ENCODE data around the gene EPB41L1.

Gene EPB41L1

DNA sequence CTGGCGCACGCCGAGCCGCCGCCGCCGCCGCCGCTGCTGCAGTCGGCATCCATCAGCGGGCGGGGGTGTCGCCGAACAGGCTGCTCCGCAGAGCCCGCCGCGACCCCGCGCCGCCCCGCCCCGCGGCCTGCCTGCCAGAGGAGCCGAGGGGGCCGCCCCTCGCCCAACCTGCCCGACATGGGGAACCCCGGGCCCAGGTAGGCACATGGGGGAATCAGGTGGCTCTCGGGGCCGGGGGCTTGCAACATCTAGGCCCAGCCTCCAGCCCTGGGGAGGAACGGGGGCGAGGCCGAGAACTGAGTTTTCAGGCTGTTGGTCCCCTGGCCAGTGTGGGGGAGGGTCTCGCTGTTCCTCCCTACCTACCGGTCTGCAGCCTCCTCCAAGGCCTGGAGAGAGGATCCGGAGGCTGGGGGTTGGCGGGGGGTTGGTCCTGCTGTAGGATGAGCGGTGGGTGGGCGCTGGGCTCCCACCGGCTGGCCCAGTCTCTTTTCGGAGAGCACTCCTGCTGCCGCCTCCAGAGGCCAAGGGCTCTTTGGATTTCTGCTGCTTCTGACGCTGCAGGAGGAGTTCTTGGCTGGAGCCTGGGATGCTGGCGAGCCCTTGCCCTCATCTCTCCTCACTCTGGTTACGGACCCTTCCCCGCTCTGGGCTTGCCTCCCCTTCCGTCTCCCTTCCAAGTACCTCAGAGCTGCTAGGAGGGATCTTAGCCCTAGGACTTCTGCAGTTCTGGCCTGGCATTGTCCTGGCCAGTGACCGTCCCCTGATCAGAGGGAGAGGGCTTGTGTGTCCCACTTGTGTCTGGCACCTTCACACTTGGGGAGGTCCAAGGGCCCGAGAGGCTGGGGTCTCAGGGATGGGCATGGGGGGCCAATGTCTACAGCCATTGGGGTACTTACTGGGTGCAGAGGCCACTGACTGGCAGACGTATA, at the start of gene EPB41L1:
Gene EPB41L1 (plus strand): TSS at position 41 of the 929 bp plus-strand sequence. CDS start 19,038 bp downstream, outside the sequence.
- FAIRE-seq (no peak), DNase-seq (ENCODE audit: low spot score) (peak; percentile 55)

DNA sequence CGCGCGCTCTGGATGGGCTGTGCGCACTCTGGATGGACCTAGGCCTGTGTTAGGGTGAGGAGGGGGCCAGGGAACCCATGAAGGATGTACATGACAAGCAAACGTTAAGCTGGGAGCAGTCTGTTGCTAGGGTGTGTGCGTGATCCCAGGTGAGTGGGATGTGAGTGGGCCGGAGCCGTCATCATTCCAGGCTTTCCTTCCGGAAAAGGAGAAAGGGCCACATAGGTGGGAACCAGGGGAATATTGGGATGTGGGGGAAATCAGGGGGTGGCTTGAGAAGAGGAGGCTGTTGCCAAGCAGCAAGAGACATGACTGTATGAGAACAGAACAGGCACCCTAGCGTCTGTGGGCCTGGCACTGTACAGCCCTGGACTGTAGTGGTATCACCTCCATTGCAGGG, 49.7 kb upstream of the EPB41L1 start:
- DNase-seq (ENCODE audit: low spot score): no peak
- FAIRE-seq: no peak

GRCh38 chr20:36105711-36106226, 48.8 kb upstream of the EPB41L1 start:
- FAIRE-seq: no peak
- no peak for DNase-seq (ENCODE audit: low spot score)

- no peak for DNase-seq (ENCODE audit: low spot score)
- no peak for FAIRE-seq
Measured at GRCh38 chr20:36106606-36107005, 47.9 kb upstream of the EPB41L1 start.

DNA sequence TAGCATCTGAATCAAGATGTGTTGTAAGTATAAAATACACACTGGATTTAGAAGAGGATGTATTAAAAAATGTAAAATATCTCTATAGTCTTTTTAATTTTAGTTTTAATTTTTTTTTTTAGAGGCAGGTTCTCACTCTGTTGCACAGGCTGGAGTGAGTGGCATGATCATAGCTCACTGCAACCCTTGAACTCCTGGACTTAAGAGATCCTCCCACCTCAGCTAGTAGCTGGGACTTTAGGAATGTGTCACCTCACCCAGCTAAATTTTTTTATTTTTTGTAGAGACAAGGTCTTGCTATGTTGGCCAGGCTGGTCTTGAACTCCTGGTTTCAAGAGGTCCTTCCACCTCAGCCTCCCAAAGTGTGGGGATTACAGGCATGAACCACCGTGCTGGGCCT, 46.7 kb upstream of the EPB41L1 start:
- DNase-seq (ENCODE audit: low spot score) (no peak), FAIRE-seq (no peak)

DNA sequence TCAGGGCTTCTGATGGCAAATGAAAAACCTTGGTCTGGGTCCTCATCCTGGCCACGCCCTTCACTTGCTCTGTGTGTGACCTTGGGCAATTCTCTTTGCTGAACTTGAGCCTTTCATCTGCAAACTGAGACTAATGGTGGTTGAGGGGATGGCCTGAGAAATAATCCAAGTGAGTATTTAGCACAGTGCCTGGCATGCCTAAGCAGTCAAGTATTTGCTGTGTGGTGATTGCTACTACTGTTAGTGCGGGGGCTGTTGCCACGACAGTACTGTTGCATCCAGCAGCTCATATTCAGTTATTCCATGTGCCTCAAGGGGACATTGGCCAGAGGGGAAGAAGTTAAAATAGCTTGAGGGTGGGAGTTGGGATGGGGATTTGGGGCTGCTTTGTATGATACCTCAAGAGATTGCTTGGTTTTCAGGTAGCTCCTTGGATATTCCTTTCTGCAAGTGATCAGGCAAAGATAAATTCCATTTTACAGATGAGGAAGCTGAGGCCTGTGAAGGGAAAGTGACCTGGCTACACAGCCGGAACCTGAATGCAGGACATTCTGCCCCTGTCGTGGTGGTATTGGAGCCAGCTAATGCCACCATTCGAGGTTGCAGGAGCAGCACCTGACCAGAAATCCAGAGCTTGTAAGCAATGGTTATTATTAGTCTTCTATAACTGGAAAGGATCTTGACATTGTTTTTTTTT, 45.1 kb upstream of the EPB41L1 start:
- DNase-seq (ENCODE audit: low spot score) (no peak), FAIRE-seq (no peak)

GRCh38 chr20:36110994-36111393, 43.5 kb upstream of the EPB41L1 start:
- DNase-seq (ENCODE audit: low spot score): no peak
- FAIRE-seq: no peak

DNA sequence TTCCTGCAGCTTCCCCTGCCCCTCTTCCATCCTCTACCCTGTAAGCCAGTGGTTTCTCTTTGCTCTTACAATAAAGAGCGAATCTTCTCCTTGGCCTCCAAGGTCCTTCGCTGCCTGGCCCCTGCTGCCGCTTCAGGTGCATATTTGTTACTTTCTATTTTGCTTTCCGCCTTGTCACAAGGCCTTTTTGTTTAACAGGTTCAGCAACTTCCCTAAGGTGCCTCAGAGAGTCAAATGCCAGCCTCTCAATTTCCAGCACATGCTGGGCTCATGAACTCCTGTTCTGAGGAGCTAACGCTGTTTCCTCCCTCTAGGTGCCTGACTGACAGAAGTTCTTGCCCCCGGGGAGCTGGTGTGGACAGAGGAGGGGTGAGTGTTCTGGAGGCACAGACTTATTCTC, 42.4 kb upstream of the EPB41L1 start:
- DNase-seq (ENCODE audit: low spot score) (no peak), FAIRE-seq (no peak)

DNA sequence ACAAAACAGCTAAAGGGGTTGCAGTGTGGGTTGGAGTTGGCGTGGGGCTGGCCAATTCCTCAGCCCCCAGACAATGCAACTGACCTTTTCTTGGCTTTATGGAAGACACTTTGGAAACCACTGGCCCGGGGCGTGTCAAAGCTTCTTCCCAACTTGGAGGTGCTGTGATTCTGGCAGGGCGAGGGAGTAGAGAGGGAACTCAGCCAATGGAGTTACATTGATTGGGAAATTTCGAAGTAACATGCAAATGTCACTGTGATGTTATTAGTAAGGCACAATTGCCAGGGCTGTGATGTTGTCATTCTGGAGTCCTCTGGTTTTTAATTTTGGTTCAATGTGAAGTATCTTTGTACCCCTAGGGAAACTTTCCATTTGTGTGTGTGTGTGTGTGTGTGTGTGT, 41.5 kb upstream of the EPB41L1 start:
- FAIRE-seq: no peak
- DNase-seq (ENCODE audit: low spot score): no peak

DNA sequence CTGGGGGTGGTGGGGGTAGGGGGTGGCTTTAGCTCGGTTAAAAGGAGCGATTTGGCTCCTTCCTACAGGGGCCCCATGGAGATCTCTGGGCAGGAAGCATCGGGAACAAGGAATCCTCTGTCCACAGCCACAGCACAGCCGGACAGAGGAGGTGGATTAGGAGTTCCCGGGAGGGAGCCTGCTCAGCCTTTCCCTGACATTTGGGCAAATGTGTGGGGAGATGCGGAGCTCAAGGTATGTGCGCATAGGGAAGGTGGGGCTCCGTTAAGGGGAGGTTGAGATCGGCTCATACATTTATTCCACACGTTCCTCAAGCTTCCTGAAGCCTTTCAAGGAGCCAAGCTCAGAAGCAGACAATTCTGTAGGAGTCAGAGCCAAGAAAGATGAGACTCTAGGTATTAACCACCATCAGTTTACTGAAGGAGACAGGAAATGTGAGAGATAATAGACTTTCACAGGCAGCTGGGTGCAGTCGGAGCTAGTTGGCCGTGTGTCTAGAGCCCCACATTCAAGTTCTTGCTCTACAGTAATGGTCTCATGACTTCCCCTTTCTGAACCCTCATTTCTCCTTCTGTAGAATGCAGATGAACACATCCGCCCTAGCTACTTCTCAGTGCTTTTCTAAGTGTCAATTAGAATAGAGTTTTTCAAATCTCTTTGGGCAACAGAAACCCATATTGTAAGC, 40.8 kb upstream of the EPB41L1 start:
- DNase-seq (ENCODE audit: low spot score) (no peak), FAIRE-seq (no peak)

- no peak for FAIRE-seq
- DNase-seq (ENCODE audit: low spot score): no peak
Measured at GRCh38 chr20:36114707-36115106, 39.8 kb upstream of the EPB41L1 start.

GRCh38 chr20:36115925-36116324, 38.6 kb upstream of the EPB41L1 start:
- DNase-seq (ENCODE audit: low spot score): no peak
- no peak for FAIRE-seq

DNA sequence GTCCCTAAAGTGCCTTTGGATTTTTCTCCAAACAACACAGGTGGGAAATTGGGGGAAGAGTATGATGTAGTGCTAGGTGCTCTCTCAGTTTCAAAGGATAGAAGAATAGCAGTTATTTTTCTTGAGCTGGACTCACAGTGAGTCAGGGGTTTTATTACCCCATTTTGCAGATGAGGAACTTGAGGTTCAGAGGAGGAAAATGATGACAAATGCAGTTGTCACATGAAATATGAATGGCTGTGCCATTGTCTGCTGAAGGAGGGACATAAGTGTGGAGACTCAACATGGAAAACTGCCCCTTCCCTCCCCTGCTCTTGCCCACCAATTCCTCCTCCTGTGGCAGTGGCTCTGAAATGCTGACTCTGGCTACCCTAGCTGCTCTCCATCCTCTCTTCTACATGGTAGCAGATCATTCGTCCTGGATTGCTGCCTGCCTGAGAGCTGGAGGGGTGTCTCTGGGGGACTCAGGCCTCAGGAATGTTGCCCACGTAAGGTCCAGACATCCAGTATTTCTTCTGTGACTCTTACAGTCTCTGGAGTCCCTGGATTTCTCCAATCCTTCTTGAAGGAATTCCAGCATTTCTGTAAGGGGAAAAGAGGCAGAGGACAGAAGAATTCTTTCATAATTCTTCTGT, 37.6 kb upstream of the EPB41L1 start:
- peak; percentile 62 for DNase-seq (ENCODE audit: low spot score)
- FAIRE-seq: no peak

- no peak for FAIRE-seq
- no peak for DNase-seq (ENCODE audit: low spot score)
Measured at GRCh38 chr20:36117638-36118037, 36.9 kb upstream of the EPB41L1 start.

DNA sequence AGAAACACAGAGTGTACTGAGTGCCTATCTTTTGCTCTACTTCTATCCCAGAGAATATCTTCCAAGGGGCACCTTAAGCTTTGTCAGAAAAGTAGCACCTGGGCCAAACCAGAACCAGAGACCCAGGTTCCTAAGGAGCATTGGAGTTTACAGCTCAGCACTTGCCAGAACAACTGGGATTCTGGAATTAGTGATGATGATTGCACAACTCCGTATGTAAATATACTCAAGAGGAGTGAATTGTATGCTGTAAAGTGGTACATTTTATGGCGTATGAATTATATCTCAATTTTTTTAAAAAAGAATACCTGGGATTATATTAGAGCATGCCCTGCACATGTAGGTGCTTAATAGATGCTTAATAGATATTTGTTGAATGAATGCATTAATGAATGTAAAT, 36.2 kb upstream of the EPB41L1 start:
- DNase-seq (ENCODE audit: low spot score) (no peak), FAIRE-seq (no peak)

DNA sequence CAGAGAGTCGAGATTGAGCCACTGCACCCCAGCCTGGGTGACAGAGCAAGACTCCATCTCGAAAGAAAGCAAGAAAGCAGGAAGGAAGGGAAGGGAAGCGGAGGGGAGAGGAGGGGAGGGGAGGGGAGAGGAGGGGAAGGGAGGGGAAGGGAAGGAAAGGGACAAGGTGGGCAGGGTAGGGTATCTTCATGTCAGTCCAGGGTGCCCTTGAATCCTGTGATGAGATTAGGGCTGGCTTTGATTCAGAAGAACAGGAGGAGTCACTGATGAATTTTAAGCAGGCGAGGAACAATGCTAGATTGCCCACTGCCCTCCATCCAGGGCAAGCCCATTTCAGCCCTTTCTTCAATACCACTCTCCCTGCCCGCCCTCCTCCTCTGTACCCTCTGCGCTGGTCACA, 35.0 kb upstream of the EPB41L1 start:
- FAIRE-seq (no peak), DNase-seq (ENCODE audit: low spot score) (no peak)

DNA sequence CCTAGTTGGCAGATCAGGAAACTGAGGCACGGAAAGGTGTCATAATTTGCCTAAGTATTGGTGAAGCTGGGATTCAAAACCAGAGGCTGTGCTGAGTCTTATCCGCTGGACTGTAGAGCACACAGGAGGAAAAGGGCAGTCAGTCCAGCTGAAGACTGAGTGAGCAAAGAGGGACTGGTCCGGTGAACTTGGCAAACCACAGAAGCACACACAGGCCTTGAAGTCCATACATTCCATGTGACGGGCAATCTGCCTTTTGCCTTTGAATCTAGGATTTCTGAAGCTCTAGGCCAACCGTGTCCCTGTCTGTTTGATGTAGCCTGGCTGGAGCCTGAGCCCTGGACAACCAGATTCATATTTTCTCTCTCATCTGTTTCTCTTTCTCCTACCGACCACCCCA, 34.3 kb upstream of the EPB41L1 start:
- FAIRE-seq: no peak
- no peak for DNase-seq (ENCODE audit: low spot score)

- DNase-seq (ENCODE audit: low spot score): no peak
- no peak for FAIRE-seq
Measured at GRCh38 chr20:36120991-36121390, 33.5 kb upstream of the EPB41L1 start.

DNA sequence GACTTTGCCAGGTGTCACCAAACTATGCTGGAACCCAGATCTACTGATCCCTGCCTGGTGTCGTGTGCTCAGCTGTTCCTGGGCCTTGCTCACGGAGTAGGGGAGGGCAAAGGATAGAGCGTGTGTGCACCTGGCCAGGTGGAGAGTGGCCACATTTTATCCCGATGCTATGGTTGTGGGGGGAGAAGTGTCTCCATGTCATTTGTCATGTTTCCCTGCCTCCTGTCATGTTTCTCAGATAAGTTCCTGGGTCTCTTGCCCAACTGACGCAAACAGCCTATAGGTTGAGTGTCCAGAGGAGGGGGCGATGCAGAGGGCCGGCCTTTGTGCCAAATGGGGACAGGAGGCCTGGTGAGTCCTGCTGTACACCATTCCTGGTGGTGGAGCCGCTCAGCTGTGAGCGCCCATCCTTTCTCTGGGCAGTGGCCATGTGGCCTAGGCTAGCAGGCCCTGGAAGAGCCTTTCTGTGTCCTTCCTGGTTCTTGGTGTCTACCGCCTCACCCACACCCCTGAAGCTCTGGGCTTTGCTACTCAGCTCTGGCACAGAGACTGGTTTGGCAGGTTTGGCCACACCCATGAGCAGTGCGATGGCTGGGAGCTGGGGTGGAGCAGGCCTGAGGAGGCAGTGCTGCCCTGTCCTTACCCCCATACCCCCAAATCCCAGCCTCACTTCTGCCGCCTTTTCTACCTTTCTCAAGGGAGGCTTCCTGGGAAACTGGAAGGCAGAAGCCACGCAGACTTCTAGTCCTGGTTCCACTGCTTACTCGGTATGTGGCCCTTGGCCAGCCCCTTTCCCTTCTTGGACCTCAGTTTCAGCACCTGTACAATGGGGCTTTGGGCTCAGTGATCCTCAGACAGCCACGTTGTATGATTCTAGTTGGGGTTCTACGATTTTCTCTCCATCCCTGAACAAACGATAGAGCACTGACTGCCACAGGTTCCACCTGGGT, 32.3 kb upstream of the EPB41L1 start:
- DNase-seq (ENCODE audit: low spot score) (no peak), FAIRE-seq (no peak)

DNA sequence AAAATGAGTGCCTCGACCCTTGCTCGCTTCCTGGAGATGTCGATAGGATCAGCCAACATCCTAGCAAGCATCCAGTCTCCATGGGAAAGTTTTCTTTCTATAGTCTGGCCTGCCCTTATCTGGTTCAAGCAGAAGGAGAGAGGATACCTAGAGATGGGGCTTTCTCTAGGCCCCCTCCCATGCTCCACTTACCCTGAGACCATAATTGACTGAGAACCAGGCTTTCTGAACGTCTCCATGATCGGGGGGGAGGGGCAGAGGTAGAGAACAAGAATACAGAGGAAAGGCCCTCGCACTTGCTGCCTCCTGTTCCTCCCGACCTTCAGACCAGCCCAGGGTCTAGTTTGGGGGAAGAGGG, 31.6 kb upstream of the EPB41L1 start:
- FAIRE-seq: no peak

More for the DNA sequence above, 31.6 kb upstream of the EPB41L1 start:
- DNase-seq (ENCODE audit: low spot score): no peak
